BJ (cell line): ENCODE data around the gene MMP20. TPM values are rescaled to one million over a fixed set of nuclear protein-coding genes. Genes with fewer than 3 reads are reported as not detected.

Experiments
- CTCF ChIA-PET: fragments of 350-600 bp; formaldehyde crosslinking; extraction: SDS; loops from one replicate; lab custom pipeline; 2021; ENCODE audit warnings: antibody characterized with exemption, inconsistent platforms; lab: Yijun Ruan, JAX
- POLR2A ChIA-PET: fragments of 300-600 bp; sonication (Branson Sonifier 250); formaldehyde crosslinking; extraction: SDS; loops from one replicate; lab custom pipeline; 2021; ENCODE audit warnings: antibody characterized with exemption; lab: Charles Lee
- DNase-seq: peaks from one replicate; pipeline ENCODE4 v3.0.0-alpha.2; 2011; ENCODE audit warnings: low read depth
- H3K27me3 ChIP-seq: 2 replicates; pipeline ENCODE4 v1.6.0; 2011; ENCODE audit warnings: low read length; ENCODE audit not compliant: control insufficient read depth, insufficient read depth
- H3K36me3 ChIP-seq: 2 replicates; pipeline ENCODE4 v1.5.1; 2011; ENCODE audit warnings: low read length; ENCODE audit not compliant: control insufficient read depth, insufficient read depth
- H3K4me3 ChIP-seq: 2 replicates; pipeline ENCODE4 v1.5.1; 2011; ENCODE audit warnings: low read depth, mild to moderate bottlenecking, control low read depth, low read length
- CTCF ChIP-seq: IDR thresholded peaks from 2 replicates; pipeline ENCODE4 v1.5.1; 2011; ENCODE audit warnings: low read depth, mild to moderate bottlenecking, control low read depth, inconsistent platforms, low read length, moderate library complexity; ENCODE audit not compliant: insufficient read depth
- polyA plus RNA-seq: library from polyadenylated mRNA; depleted of rRNA; stranded (reverse); fragments of >200 nt; gene quantifications from 2 replicates; pipeline ENCODE4 v1.2.3, GENCODE V29; 2011

Gene MMP20
- polyA plus RNA-seq, 1 experiment = not detected

- no peak for TF ChIP-seq CTCF
- H3K36me3 ChIP-seq = no peaks in the 10 kb centered on the region
- no peak overlapping the region for H3K4me3 ChIP-seq
- peaks cover 12% of the 10 kb centered on the region for H3K27me3 ChIP-seq
- DNase-seq = no peak
- POLR2A ChIA-PET = no interaction called here
- CTCF ChIA-PET = interaction anchor here (2.4 kb wide), 1 partner anchor 11 kb away, joined by 9 read pairs; no protein-coding TSS in a partner anchor
Observed at GRCh38 chr11:102553835-102554282, 71.3 kb downstream of the MMP20 start.

- ChIA-PET CTCF (no interaction called here), POLR2A (no interaction called here)
- H3K27me3 ChIP-seq = peaks cover 3% of the 10 kb centered on the region; the same call in 1 of the 2 replicates
Observed at GRCh38 chr11:102552447-102553194, 72.5 kb downstream of the MMP20 start.

GRCh38 chr11:102552020-102552419 is 73.1 kb downstream of the MMP20 start:
- Histone ChIP-seq H3K36me3 (no peaks in the 10 kb centered on the region), H3K4me3 (no peak overlapping the region), H3K27me3 (peaks cover 3% of the 10 kb centered on the region; the same call in 1 of the 2 replicates)
- TF ChIP-seq CTCF = no peak
- ChIA-PET CTCF (no interaction called here), POLR2A (no interaction called here)
- no peak for DNase-seq

More at GRCh38 chr11:102552447-102553194, 72.5 kb downstream of the MMP20 start:
- TF ChIP-seq CTCF = no peak
- Histone ChIP-seq H3K4me3 (no peak overlapping the region), H3K36me3 (no peaks in the 10 kb centered on the region)
- DNase-seq = peak; percentile 11

- ChIA-PET POLR2A (no interaction called here), CTCF (interaction anchor here (0.6 to 0.9 kb wide), 2 partner anchors 11 to 1114 kb away, joined by 3 to 6 read pairs; no protein-coding TSS in a partner anchor)
- H3K4me3 ChIP-seq = no peak overlapping the region
- H3K27me3 ChIP-seq = peaks cover under 1% of the 10 kb centered on the region; the same call in 1 of the 2 replicates
- DNase-seq = no peak
- no peak for TF ChIP-seq CTCF
- H3K36me3 ChIP-seq = no peaks in the 10 kb centered on the region
Observed at GRCh38 chr11:102551169-102551781, 73.9 kb downstream of the MMP20 start.

GRCh38 chr11:102546923-102547471 is 78.1 kb downstream of the MMP20 start:
- POLR2A ChIA-PET = no interaction called here
- Histone ChIP-seq H3K4me3 (no peak overlapping the region), H3K36me3 (no peaks in the 10 kb centered on the region), H3K27me3 (no peaks in the 10 kb centered on the region; the same call in 1 of the 2 replicates)
- no peak for DNase-seq
- CTCF ChIA-PET = interaction anchor here (1.5 kb wide), 1 partner anchor 14 kb away, joined by 3 read pairs; no protein-coding TSS in a partner anchor
- no peak for TF ChIP-seq CTCF
